HEK293 (cell line): ENCODE measurements around the gene CSDE1.

Experiments
- CTCF ChIA-PET: fragments of 350-600 bp; formaldehyde crosslinking; extraction: SDS; loops from one replicate; lab custom pipeline; 2021; ENCODE audit warnings: antibody characterized with exemption; lab: Yijun Ruan, JAX
- POLR2A ChIA-PET: fragments of 300-600 bp; formaldehyde crosslinking; extraction: SDS; loops from one replicate; lab custom pipeline; 2020; ENCODE audit warnings: antibody characterized with exemption, inconsistent platforms; lab: Yijun Ruan, JAX
- H3K27ac ChIP-seq: fragments of 200-500 bp; sonication (Bioruptor generic); 2 replicates; pipeline ENCODE4 v1.5.1; 2014; ENCODE audit warnings: low read depth, low read length, control low read depth, inconsistent platforms; ENCODE audit errors: extremely low read depth
- H3K36me3 ChIP-seq, 2 experiments: fragments of 200-500 bp in 1 of 2; sonication (Bioruptor generic) in 1 of 2; 1 replicate in 1 of 2; 2 replicates in 1 of 2; pipeline ENCODE4 v1.5.1; 2014 to 2017; ENCODE audit warnings: inconsistent platforms in 2 of 2, low read length in 2 of 2; ENCODE audit not compliant: control insufficient read depth in 2 of 2, insufficient read depth in 1 of 2
- H3K4me1 ChIP-seq: fragments of 200-500 bp; sonication (Bioruptor generic); 2 replicates; pipeline ENCODE4 v1.5.1; 2014; ENCODE audit warnings: mild to moderate bottlenecking, low read length, inconsistent platforms; ENCODE audit not compliant: control insufficient read depth, insufficient read depth
- H3K4me3 ChIP-seq: 2 replicates; pipeline ENCODE4 v1.5.1; 2011; ENCODE audit warnings: low read depth, mild to moderate bottlenecking, control low read depth, low read length, moderate library complexity
- H3K9me3 ChIP-seq: fragments of 200-500 bp; sonication (Bioruptor generic); 2 replicates; pipeline ENCODE4 v1.5.1; 2014; ENCODE audit warnings: low read depth, low read length, inconsistent platforms; ENCODE audit not compliant: control insufficient read depth, insufficient read depth
- KLF10 ChIP-seq: fragments of 450-650 bp; IDR thresholded peaks from 2 replicates; pipeline ENCODE4 v1.5.1; 2018; ENCODE audit warnings: missing biosample characterization, mild to moderate bottlenecking, missing genetic modification characterization
- KLF8 ChIP-seq: fragments of 450-650 bp; formaldehyde crosslinking; IDR thresholded peaks from 2 replicates; pipeline ENCODE4 v1.5.1; 2016; ENCODE audit warnings: missing biosample characterization, missing genetic modification characterization
- KLF9 ChIP-seq: fragments of 450-650 bp; formaldehyde crosslinking; IDR thresholded peaks from 2 replicates; pipeline ENCODE4 v1.5.1; 2016; ENCODE audit warnings: missing biosample characterization, missing genetic modification characterization, low read depth
- MYNN ChIP-seq: fragments of 450-650 bp; formaldehyde crosslinking; IDR thresholded peaks from 2 replicates; pipeline ENCODE4 v1.5.1; 2016; ENCODE audit warnings: missing biosample characterization, missing genetic modification characterization, borderline replicate concordance
- OVOL3 ChIP-seq: fragments of 450-650 bp; formaldehyde crosslinking; IDR thresholded peaks from 2 replicates; pipeline ENCODE4 v1.5.1; 2016; ENCODE audit warnings: missing biosample characterization, missing genetic modification characterization
- SCRT1 ChIP-seq: fragments of 450-650 bp; formaldehyde crosslinking; IDR thresholded peaks from 2 replicates; pipeline ENCODE4 v1.5.1; 2016; ENCODE audit warnings: missing biosample characterization, missing genetic modification characterization, borderline replicate concordance
- SCRT2 ChIP-seq: fragments of 450-650 bp; formaldehyde crosslinking; IDR thresholded peaks from 2 replicates; pipeline ENCODE4 v1.5.1; 2016; ENCODE audit warnings: missing biosample characterization, missing genetic modification characterization
- SP7 ChIP-seq: fragments of 450-650 bp; formaldehyde crosslinking; IDR thresholded peaks from 2 replicates; pipeline ENCODE4 v1.5.1; 2016; ENCODE audit warnings: missing biosample characterization, missing genetic modification characterization
- TRIM28 ChIP-seq: IDR thresholded peaks from 2 replicates; pipeline ENCODE4 v1.6.1; 2011; ENCODE audit warnings: low read length, control low read depth, borderline replicate concordance
- ZFP3 ChIP-seq: fragments of 450-650 bp; formaldehyde crosslinking; IDR thresholded peaks from 2 replicates; pipeline ENCODE4 v1.5.1; 2016; ENCODE audit warnings: low read depth, missing biosample characterization, missing genetic modification characterization
- ZNF274 ChIP-seq, 2 experiments: fragments of 200-500 bp in 1 of 2; fragments of 450-650 bp in 1 of 2; sonication (Bioruptor generic) in 1 of 2; formaldehyde crosslinking in 1 of 2; IDR thresholded peaks; 2 replicates each; pipeline versions ENCODE4 v1.5.1 to v1.6.1; 2014 to 2016; ENCODE audit warnings: borderline replicate concordance in 1 of 2, inconsistent platforms in 1 of 2, low read length in 1 of 2, missing biosample characterization in 1 of 2, missing genetic modification characterization in 1 of 2
- ZNF548 ChIP-seq: fragments of 450-650 bp; formaldehyde crosslinking; IDR thresholded peaks from 2 replicates; pipeline ENCODE4 v1.5.1; 2016; ENCODE audit warnings: missing biosample characterization, missing genetic modification characterization
- ZNF560 ChIP-seq: fragments of 450-650 bp; formaldehyde crosslinking; IDR thresholded peaks from 2 replicates; pipeline ENCODE4 v1.5.1; 2017; ENCODE audit warnings: missing biosample characterization, missing genetic modification characterization, borderline replicate concordance
- ZNF610 ChIP-seq: fragments of 450-650 bp; formaldehyde crosslinking; IDR thresholded peaks from 2 replicates; pipeline ENCODE4 v1.5.1; 2016; ENCODE audit warnings: missing biosample characterization, missing genetic modification characterization, borderline replicate concordance
- ZSCAN4 ChIP-seq: fragments of 450-650 bp; formaldehyde crosslinking; IDR thresholded peaks from 2 replicates; pipeline ENCODE4 v1.5.1; 2017; ENCODE audit warnings: missing biosample characterization, missing genetic modification characterization
- TF ChIP-seq, protein P1 (sequence below): fragments of 450-650 bp; formaldehyde crosslinking; IDR thresholded peaks from 2 replicates; pipeline ENCODE4 v1.5.1; 2016; ENCODE audit warnings: missing biosample characterization, missing genetic modification characterization

The CSDE1 gene

DNA sequence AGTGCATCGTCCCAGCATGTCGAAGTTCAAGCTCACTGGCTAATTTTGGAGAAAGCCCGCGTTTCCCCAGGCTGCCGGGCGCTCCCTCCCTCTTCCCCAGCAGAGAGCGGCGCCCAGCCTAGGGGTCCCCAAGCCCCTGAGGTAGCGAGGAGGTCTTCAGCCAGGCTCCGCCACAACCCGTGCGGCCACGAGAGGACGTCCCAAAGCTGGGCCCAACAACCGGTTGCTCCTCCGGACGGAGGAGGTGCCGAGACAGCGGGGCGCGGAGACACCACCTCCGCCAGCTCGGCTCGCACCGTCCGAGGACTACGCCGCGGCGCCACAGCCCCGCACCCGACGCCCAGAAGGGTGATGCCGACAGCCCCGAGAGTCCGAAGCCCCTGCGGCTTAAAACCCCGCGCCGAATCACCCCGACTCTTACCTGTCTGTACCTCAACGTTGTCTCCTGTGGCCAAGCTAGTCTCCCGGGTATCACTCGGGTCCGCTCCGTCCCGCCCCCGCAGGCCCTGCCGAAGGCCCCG, 88.2 kb downstream of the CSDE1 start, which contains the start of gene DENND2C (continued):
- TF ChIP-seq, protein P1, sequence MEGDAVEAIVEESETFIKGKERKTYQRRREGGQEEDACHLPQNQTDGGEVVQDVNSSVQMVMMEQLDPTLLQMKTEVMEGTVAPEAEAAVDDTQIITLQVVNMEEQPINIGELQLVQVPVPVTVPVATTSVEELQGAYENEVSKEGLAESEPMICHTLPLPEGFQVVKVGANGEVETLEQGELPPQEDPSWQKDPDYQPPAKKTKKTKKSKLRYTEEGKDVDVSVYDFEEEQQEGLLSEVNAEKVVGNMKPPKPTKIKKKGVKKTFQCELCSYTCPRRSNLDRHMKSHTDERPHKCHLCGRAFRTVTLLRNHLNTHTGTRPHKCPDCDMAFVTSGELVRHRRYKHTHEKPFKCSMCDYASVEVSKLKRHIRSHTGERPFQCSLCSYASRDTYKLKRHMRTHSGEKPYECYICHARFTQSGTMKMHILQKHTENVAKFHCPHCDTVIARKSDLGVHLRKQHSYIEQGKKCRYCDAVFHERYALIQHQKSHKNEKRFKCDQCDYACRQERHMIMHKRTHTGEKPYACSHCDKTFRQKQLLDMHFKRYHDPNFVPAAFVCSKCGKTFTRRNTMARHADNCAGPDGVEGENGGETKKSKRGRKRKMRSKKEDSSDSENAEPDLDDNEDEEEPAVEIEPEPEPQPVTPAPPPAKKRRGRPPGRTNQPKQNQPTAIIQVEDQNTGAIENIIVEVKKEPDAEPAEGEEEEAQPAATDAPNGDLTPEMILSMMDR (tag by site-specific recombination): peak; percentile 79
- TF ChIP-seq KLF9 (tag by site-specific recombination): peak; percentile 84
- TF ChIP-seq, all 188 proteins: peak for 36

DNA sequence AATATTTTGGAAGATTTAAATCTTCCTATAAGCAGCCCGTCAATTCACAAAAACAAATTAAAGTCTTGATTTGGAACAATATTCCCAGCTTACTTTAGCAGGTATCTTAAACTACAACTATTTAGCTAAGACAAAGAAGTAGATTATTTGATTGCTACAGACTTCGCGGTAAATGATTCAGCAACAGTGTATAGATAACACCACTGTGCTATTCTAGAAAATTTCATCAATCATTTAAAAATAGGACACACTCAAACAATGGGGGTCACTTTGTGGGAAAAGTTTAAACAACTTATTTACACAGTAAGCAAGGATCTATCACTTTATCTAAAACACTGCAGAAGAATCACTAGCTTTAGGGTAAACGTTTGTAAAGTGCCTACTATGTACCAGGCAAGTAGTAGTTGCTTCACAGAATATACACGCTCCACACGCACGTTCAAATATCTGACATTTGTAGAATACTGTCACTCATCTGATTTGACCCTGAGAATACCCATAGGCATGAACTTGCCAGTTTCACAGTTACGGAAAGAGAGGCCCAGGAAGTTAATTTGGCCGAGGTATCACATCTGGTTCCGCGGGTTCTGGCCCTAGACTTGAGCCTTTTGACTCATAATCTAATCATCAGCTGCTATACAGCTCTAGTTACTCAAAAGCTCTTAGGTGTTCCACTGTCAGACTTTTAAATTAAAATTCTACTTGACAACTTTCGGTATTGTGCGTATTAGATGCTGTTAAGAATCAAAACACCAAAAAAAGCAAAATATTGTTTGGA, 88.8 kb downstream of the CSDE1 start:
- peak overlapping the region; percentile 80 for H3K4me3 ChIP-seq
- no peaks in the 10 kb centered on the region; a peak in 1 of 3 replicates for H3K36me3 ChIP-seq
- no peak; the same call in 1 of the 2 replicates for TF ChIP-seq SCRT2 (tag by site-specific recombination)
- no peak for TF ChIP-seq ZNF560 (tag by site-specific recombination)
- 0 out of 2 replicates have a peak, but pooled peaks have one; percentile 29 for TF ChIP-seq TRIM28
- 0 out of 2 replicates have a peak, but pooled peaks have one; percentile 15 for TF ChIP-seq MYNN
- TF ChIP-seq KLF8 (tag by site-specific recombination): no peak
- no peak for TF ChIP-seq ZNF548 (tag by site-specific recombination)
- no peak for TF ChIP-seq ZNF610 (tag by site-specific recombination)
- no peaks in the 10 kb centered on the region for H3K9me3 ChIP-seq
- H3K4me1 ChIP-seq: peaks cover 6% of the 10 kb centered on the region; the same call in 1 of the 2 replicates
- POLR2A ChIA-PET: interaction anchor here (0.8 to 2.4 kb wide), 7 partner anchors 8 to 321 kb away, joined by 3 to 15 read pairs (median 4); partner anchors contain the start of genes BCAS2, NRAS and TRIM33
- peak overlapping the region; percentile 65 for H3K27ac ChIP-seq
- CTCF ChIA-PET: interaction anchor here (0.5 to 1.6 kb wide), 7 partner anchors 13 to 430 kb away, joined by 3 to 6 read pairs (median 4); partner anchors contain the start of gene AMPD1

DNA sequence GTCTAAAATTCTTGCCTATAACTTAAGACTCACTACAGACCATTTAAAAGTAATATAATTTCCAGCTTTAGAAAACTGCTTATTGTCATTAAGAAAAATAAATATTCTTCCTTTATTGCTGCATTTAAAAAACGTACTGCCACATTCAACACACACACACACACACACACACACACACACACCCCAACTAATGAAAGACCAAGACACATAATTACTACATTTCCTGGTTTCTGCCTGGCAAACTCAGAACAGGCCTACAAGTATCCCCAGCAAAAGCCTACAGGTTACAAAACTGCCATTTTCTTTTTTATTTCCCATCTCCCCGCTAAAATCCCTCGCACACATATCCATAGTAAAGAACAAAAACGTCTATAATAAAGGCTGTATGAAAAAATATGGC, 89.4 kb downstream of the CSDE1 start:
- peaks cover 6% of the 10 kb centered on the region; the same call in 1 of the 2 replicates for H3K4me1 ChIP-seq
- no peak overlapping the region for H3K27ac ChIP-seq
- POLR2A ChIA-PET: interaction anchor here (0.7 to 2.4 kb wide), 2 partner anchors 8 to 27 kb away, joined by 3 to 15 read pairs; no protein-coding TSS in a partner anchor
- peak; percentile 64 for TF ChIP-seq SCRT2 (tag by site-specific recombination)
- TF ChIP-seq SP7 (tag by site-specific recombination): peak; percentile 66
- TF ChIP-seq KLF10 (tag by site-specific recombination): no peak
- TF ChIP-seq ZNF274 (IDR thresholded peaks at IDR 0.05; ENCODE audit: low read length): no peak
- TF ChIP-seq ZNF274 (tag by site-specific recombination; IDR thresholded peaks at IDR 0.05; ENCODE audit: borderline replicate concordance): no peak
- peak; percentile 42; the same call in 1 of the 2 replicates for TF ChIP-seq SCRT1 (tag by site-specific recombination)
- peak; percentile 61; the same call in 1 of the 2 replicates for TF ChIP-seq ZSCAN4 (tag by site-specific recombination)
- TF ChIP-seq, all 188 proteins: peak for 4
- H3K4me3 ChIP-seq: no peak overlapping the region
- CTCF ChIA-PET: interaction anchor here (0.6 to 1.5 kb wide), 4 partner anchors 12 to 242 kb away, joined by 3 to 5 read pairs (median 4); no protein-coding TSS in a partner anchor
- no peaks in the 10 kb centered on the region; a peak in 1 of 3 replicates for H3K36me3 ChIP-seq
- no peaks in the 10 kb centered on the region for H3K9me3 ChIP-seq

DNA sequence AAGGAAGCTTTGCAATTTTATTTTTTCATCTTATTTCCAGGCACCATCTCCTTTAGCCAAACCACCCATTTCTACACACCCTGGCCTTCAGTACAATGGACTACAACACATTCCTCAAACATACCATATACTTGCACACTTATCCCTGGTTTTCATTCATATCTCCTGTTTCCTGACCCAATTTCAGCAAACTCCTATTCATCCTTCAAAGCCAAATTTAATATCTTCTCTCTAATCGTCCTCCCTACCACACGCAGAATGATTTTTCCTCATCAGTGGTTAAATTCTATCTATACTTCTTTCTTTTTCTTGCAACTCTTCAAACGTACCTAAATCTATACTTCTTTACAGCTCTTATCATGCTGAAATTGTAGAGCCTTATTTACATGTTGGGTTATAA, 90.8 kb downstream of the CSDE1 start:
- TF ChIP-seq OVOL3: no peak
- peak; percentile 89 for TF ChIP-seq ZFP3 (tag by site-specific recombination)
- ChIA-PET CTCF (no interaction called here), POLR2A (no interaction called here)
- no peak overlapping the region for H3K4me3 ChIP-seq
- no peaks in the 10 kb centered on the region for H3K9me3 ChIP-seq
- H3K36me3 ChIP-seq: no peaks in the 10 kb centered on the region; a peak in 1 of 3 replicates
- H3K4me1 ChIP-seq: peaks cover 6% of the 10 kb centered on the region; the same call in 1 of the 2 replicates
- H3K27ac ChIP-seq: no peak overlapping the region
